ENCODE measurements around the gene TMEM18.
"Not testable (repeated sequence)": the region's sequence is repeated elsewhere in the genome, so short reads cannot be mapped to it uniquely, and the experiment has no call there.

Gene TMEM18

GRCh38 chr2:692767-693166 is 15.6 kb upstream of the TMEM18 start:
- no peak for DNase-seq

- no peak for DNase-seq
Measured at GRCh38 chr2:691821-692761, 14.9 kb upstream of the TMEM18 start.

GRCh38 chr2:690799-691198 is 13.6 kb upstream of the TMEM18 start:
- DNase-seq: no peak

GRCh38 chr2:689877-690510 is 12.8 kb upstream of the TMEM18 start:
- no peak for DNase-seq

GRCh38 chr2:689237-689636 is 12.0 kb upstream of the TMEM18 start:
- no peak for DNase-seq

- no peak for DNase-seq
Measured at GRCh38 chr2:688504-689076, 11.4 kb upstream of the TMEM18 start.

GRCh38 chr2:685421-685820 is 8.2 kb upstream of the TMEM18 start:
- DNase-seq: no peak

GRCh38 chr2:684913-685312 is 7.7 kb upstream of the TMEM18 start:
- DNase-seq: not testable (repeated sequence)

GRCh38 chr2:682226-682625 is 5.0 kb upstream of the TMEM18 start:
- DNase-seq: no peak

GRCh38 chr2:681312-681711 is 4.1 kb upstream of the TMEM18 start:
- DNase-seq: no peak

- DNase-seq: no peak
Measured at GRCh38 chr2:680496-680895, 3.3 kb upstream of the TMEM18 start.

- DNase-seq: no peak
Measured at GRCh38 chr2:678964-679363, 1.8 kb upstream of the TMEM18 start.

- DNase-seq: no peak
Measured at GRCh38 chr2:677959-678550, 849 bp upstream of the TMEM18 start.

- peak; percentile 94 for DNase-seq
Measured at GRCh38 chr2:676647-677055, 555 bp downstream of the TMEM18 start.

GRCh38 chr2:675982-676646 is 1.1 kb downstream of the TMEM18 start:
- no peak for DNase-seq

GRCh38 chr2:675460-675859 is 1.7 kb downstream of the TMEM18 start:
- DNase-seq: no peak

GRCh38 chr2:675051-675450 is 2.2 kb downstream of the TMEM18 start:
- DNase-seq: no peak

- no peak for DNase-seq
Measured at GRCh38 chr2:674321-674985, 2.8 kb downstream of the TMEM18 start.

GRCh38 chr2:673615-674320 is 3.4 kb downstream of the TMEM18 start:
- no peak for DNase-seq

- DNase-seq: no peak
Measured at GRCh38 chr2:673016-673415, 4.2 kb downstream of the TMEM18 start.

- no peak for DNase-seq
Measured at GRCh38 chr2:672606-672905, 4.7 kb downstream of the TMEM18 start.
